CD4-positive, alpha-beta memory T cell (primary cell): ENCODE data around the gene SP3. TPM values are rescaled to one million over a fixed set of nuclear protein-coding genes. Genes with fewer than 3 reads are reported as not detected.

Experiments used
- CTCF ChIA-PET: fragments of 350-600 bp; sonication (Branson Sonifier 250); formaldehyde crosslinking; loops from one replicate; lab custom pipeline; 2021; ENCODE audit warnings: inconsistent platforms; ENCODE audit not compliant: partially characterized antibody; lab: Charles Lee
- POLR2A ChIA-PET: fragments of 350-600 bp; sonication (Branson Sonifier 250); formaldehyde crosslinking; loops from one replicate; lab custom pipeline; 2021; ENCODE audit not compliant: partially characterized antibody; lab: Charles Lee
- DNase-seq, 5 donors: peaks; one replicate each; pipeline versions ENCODE4 v3.0.0 to v3.0.0-alpha.2; 2020 to 2022; ENCODE audit warnings: mixed read lengths in 1 of 5
- H3K27ac ChIP-seq: one replicate; pipeline ENCODE4 v1.7.0; 2013; ENCODE audit warnings: low read depth, low read length
- H3K27me3 ChIP-seq: 2 replicates; pipeline ENCODE4 v1.7.0; 2013; ENCODE audit warnings: mild to moderate bottlenecking, low read length, moderate library complexity; ENCODE audit not compliant: insufficient read depth
- H3K36me3 ChIP-seq: 2 replicates; pipeline ENCODE4 v1.7.0; 2013; ENCODE audit warnings: mild to moderate bottlenecking, low read length, moderate library complexity; ENCODE audit not compliant: insufficient read depth
- H3K4me1 ChIP-seq: 2 replicates; pipeline ENCODE4 v1.7.0; 2013; ENCODE audit warnings: mild to moderate bottlenecking, low read length, moderate library complexity; ENCODE audit not compliant: insufficient read depth
- H3K4me3 ChIP-seq, 2 donors: one replicate each; pipeline ENCODE4 v1.7.0; 2013; ENCODE audit warnings: low read length in 2 of 2, mild to moderate bottlenecking in 1 of 2
- H3K9me3 ChIP-seq, 2 donors: one replicate each; pipeline ENCODE4 v1.7.0; 2013; ENCODE audit warnings: low read length in 2 of 2, control low read depth in 1 of 2; ENCODE audit not compliant: control insufficient read depth in 1 of 2
- H3K27ac Mint-ChIP-seq, 7 donors: one replicate each; pipeline ENCODE4 v1.8.0; 2020 to 2021; ENCODE audit warnings: mixed read lengths in 7 of 7, mild to moderate bottlenecking in 6 of 7, inconsistent platforms in 3 of 7, moderate library complexity in 3 of 7
- H3K27me3 Mint-ChIP-seq, 2 donors: one replicate each; pipeline ENCODE4 v1.8.0; 2020 to 2021; ENCODE audit warnings: mixed read lengths in 2 of 2
- H3K36me3 Mint-ChIP-seq, 2 donors: one replicate each; pipeline ENCODE4 v1.8.0; 2020 to 2021; ENCODE audit warnings: mixed read lengths in 2 of 2, inconsistent platforms in 1 of 2, mild to moderate bottlenecking in 1 of 2
- H3K4me1 Mint-ChIP-seq, 4 donors: one replicate each; pipeline ENCODE4 v1.8.0; 2020 to 2021; ENCODE audit warnings: mixed read lengths in 4 of 4, mild to moderate bottlenecking in 1 of 4
- H3K4me3 Mint-ChIP-seq, 8 donors: one replicate each; pipeline ENCODE4 v1.8.0; 2020 to 2021; ENCODE audit warnings: mixed read lengths in 8 of 8, mild to moderate bottlenecking in 7 of 8, moderate library complexity in 6 of 8, inconsistent platforms in 3 of 8
- H3K9me3 Mint-ChIP-seq, 8 donors: one replicate each; pipeline ENCODE4 v1.8.0; 2020 to 2021; ENCODE audit warnings: mixed read lengths in 8 of 8, mild to moderate bottlenecking in 5 of 8, inconsistent platforms in 3 of 8, moderate library complexity in 1 of 8
- intact Hi-C: fragments of 100-400 bp; cut with micrococcal nuclease; formaldehyde crosslinking; loops from one replicate; pipeline ENCODE4 v1.15.1; 2023
- polyA plus RNA-seq, 2 donors: library from polyadenylated mRNA; unstranded; fragments of 300-500 nt; fragmentation: Illumina TruSeq; gene quantifications; one replicate each; pipeline ENCODE4 v1.2.3, GENCODE V29; 2021
- total RNA-seq, 2 experiments: library from RNA; stranded (reverse); gene quantifications; one replicate each; pipeline ENCODE4 v1.2.3, GENCODE V29; 2021

SP3 gene
- total and polyA plus RNA-seq, 4 experiments from 2014 or later = 55.5 to 130 (median 100) TPM

DNA sequence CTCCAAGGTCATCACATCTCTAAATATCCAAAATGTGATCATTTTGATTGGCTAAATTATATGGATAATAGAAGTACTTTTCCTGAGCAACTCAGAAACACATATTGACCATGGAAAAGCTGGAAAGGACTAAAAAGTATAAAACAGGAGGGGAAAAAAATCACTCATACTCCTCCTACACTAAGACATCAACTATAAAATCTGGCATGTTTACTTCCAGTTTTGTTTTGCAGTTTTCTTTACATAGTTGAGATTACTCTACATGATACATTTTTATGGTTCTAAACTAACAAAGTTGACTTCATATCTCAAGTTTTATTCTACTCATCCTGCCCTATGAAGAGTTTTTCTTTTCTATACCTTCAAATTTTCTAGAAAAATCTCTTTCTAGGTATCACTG lies 46.0 kb upstream of the SP3 start:
- Mint-ChIP-seq H3K4me3 (no peak overlapping the region), H3K36me3 (no peaks in the 10 kb centered on the region), H3K4me1 (peaks cover 1 to 8% (median 4%) of the 10 kb centered on the region in 4 donors), H3K9me3 (no peaks in the 10 kb centered on the region), H3K27ac (no peak overlapping the region), H3K27me3 (peaks cover 7 to 9% of the 10 kb centered on the region in 2 donors)
- DNase-seq = no peak
- peaks cover 5% of the 10 kb centered on the region for H3K4me1 ChIP-seq
- no peaks in the 10 kb centered on the region for H3K36me3 ChIP-seq
- ChIA-PET POLR2A (no interaction called here), CTCF (interaction anchor here (1.3 to 1.6 kb wide), 2 partner anchors 15 to 41 kb away, joined by 3 read pairs; no protein-coding TSS in a partner anchor)
- no peaks in the 10 kb centered on the region for H3K9me3 ChIP-seq
- H3K27me3 ChIP-seq = peaks cover 3% of the 10 kb centered on the region
- H3K27ac ChIP-seq = no peak overlapping the region
- intact Hi-C loops = no loop called here
- no peak overlapping the region for H3K4me3 ChIP-seq

- ChIA-PET CTCF (no interaction called here), POLR2A (no interaction called here)
- H3K4me3 Mint-ChIP-seq = no peak overlapping the region
- H3K27ac Mint-ChIP-seq = no peak overlapping the region
- peaks cover 1 to 8% (median 4%) of the 10 kb centered on the region in 4 donors for H3K4me1 Mint-ChIP-seq
- intact Hi-C loops = no loop called here
- H3K4me3 ChIP-seq = no peak overlapping the region
- no peak for DNase-seq
- peaks cover 3% of the 10 kb centered on the region for H3K27me3 ChIP-seq
- no peak overlapping the region for H3K27ac ChIP-seq
- H3K9me3 ChIP-seq = no peaks in the 10 kb centered on the region
- H3K9me3 Mint-ChIP-seq = no peaks in the 10 kb centered on the region
- no peaks in the 10 kb centered on the region for H3K36me3 ChIP-seq
- H3K27me3 Mint-ChIP-seq = peaks cover 7 to 9% of the 10 kb centered on the region in 2 donors
- H3K4me1 ChIP-seq = peaks cover 5% of the 10 kb centered on the region
- H3K36me3 Mint-ChIP-seq = no peaks in the 10 kb centered on the region
Measured at GRCh38 chr2:174009488-174010223, 44.5 kb upstream of the SP3 start.

DNA sequence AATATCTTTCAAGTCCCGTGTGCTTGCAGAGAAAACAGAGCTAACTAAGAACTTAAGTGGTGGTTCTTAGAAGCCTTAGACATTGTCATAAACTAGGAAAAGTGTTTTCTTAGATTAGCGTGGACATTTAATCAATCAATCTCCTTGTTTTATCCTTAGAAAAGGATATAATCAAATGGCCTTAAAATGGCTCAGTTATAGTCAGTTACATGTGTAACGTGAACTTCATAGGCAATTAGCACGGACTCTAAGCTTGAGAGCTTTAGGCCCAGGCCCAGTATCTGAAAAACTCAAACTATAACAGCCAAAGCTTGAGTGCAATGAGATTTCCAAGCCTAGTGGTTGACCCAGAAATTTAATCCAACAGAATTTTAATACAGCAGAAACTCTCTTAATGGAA lies 43.5 kb upstream of the SP3 start:
- CTCF ChIA-PET = no interaction called here
- no peak overlapping the region for H3K27ac Mint-ChIP-seq
- Histone ChIP-seq H3K27ac (no peak overlapping the region), H3K4me3 (no peak overlapping the region), H3K4me1 (peaks cover 5% of the 10 kb centered on the region), H3K9me3 (no peaks in the 10 kb centered on the region), H3K27me3 (peaks cover 1% of the 10 kb centered on the region), H3K36me3 (no peaks in the 10 kb centered on the region)
- H3K36me3 Mint-ChIP-seq = no peaks in the 10 kb centered on the region
- DNase-seq = no peak
- intact Hi-C loops = no loop called here
- POLR2A ChIA-PET = no interaction called here
- H3K9me3 Mint-ChIP-seq = no peaks in the 10 kb centered on the region
- no peak overlapping the region for H3K4me3 Mint-ChIP-seq
- peaks cover 7 to 12% of the 10 kb centered on the region in 2 donors for H3K27me3 Mint-ChIP-seq
- H3K4me1 Mint-ChIP-seq = peaks cover 1 to 7% (median 4%) of the 10 kb centered on the region in 4 donors

DNA sequence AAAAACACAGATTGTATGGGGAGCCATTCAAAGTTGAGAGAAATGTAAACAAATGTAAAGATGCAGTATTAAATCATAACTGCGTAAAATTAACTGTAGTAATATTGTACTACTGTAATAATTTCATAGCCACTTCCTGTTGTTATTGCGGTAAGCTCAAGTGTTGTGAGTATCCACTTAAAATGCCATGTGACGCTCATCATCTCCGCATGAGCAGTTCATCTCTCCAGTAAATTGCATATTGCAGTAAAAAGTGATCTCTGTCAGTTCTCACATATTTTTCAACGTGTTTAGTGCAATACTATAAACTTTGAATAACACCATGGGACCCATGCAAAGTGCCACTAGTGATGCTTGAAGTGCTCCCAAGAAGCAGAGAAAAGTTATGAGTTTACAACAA lies 41.8 kb upstream of the SP3 start:
- no peak for DNase-seq
- POLR2A ChIA-PET = interaction anchor here (1.0 kb wide), 1 partner anchor 8 kb away, joined by 3 read pairs; no protein-coding TSS in a partner anchor
- Mint-ChIP-seq H3K4me3 (no peak overlapping the region), H3K36me3 (no peaks in the 10 kb centered on the region), H3K4me1 (peaks cover 0 to 2% (median under 1%) of the 10 kb centered on the region in 4 donors), H3K9me3 (no peaks in the 10 kb centered on the region), H3K27ac (no peak overlapping the region), H3K27me3 (peaks cover 6 to 12% of the 10 kb centered on the region in 2 donors)
- H3K27ac ChIP-seq = no peak overlapping the region
- no peaks in the 10 kb centered on the region for H3K27me3 ChIP-seq
- no peaks in the 10 kb centered on the region for H3K4me1 ChIP-seq
- H3K4me3 ChIP-seq = no peak overlapping the region
- CTCF ChIA-PET = no interaction called here
- intact Hi-C loops = no loop called here
- no peaks in the 10 kb centered on the region for H3K9me3 ChIP-seq
- no peaks in the 10 kb centered on the region for H3K36me3 ChIP-seq

GRCh38 chr2:174005801-174006419 lies 40.7 kb upstream of the SP3 start:
- Mint-ChIP-seq H3K27ac (no peak overlapping the region), H3K4me1 (no peaks in the 10 kb centered on the region), H3K9me3 (no peaks in the 10 kb centered on the region), H3K27me3 (peaks cover 6 to 12% of the 10 kb centered on the region in 2 donors), H3K36me3 (no peaks in the 10 kb centered on the region), H3K4me3 (no peak overlapping the region)
- Histone ChIP-seq H3K9me3 (no peaks in the 10 kb centered on the region), H3K27me3 (no peaks in the 10 kb centered on the region), H3K4me3 (no peak overlapping the region), H3K4me1 (no peaks in the 10 kb centered on the region), H3K36me3 (no peaks in the 10 kb centered on the region), H3K27ac (no peak overlapping the region)
- no peak for DNase-seq
- CTCF ChIA-PET = no interaction called here
- POLR2A ChIA-PET = no interaction called here
- intact Hi-C loops = no loop called here

- H3K27ac Mint-ChIP-seq = no peak overlapping the region
- intact Hi-C loops = no loop called here
Measured at GRCh38 chr2:174004905-174005605, 39.9 kb upstream of the SP3 start.

More at GRCh38 chr2:174004905-174005605, 39.9 kb upstream of the SP3 start:
- Mint-ChIP-seq H3K4me1 (no peaks in the 10 kb centered on the region), H3K36me3 (no peaks in the 10 kb centered on the region), H3K4me3 (no peak overlapping the region), H3K9me3 (no peaks in the 10 kb centered on the region), H3K27me3 (peaks cover 5 to 14% of the 10 kb centered on the region in 2 donors)
- H3K4me3 ChIP-seq = no peak overlapping the region
- POLR2A ChIA-PET = no interaction called here
- CTCF ChIA-PET = interaction anchor here (1.2 kb wide), 1 partner anchor 121 kb away, joined by 4 read pairs; no protein-coding TSS in a partner anchor
- H3K27me3 ChIP-seq = no peaks in the 10 kb centered on the region
- no peaks in the 10 kb centered on the region for H3K4me1 ChIP-seq
- no peak overlapping the region for H3K27ac ChIP-seq
- no peaks in the 10 kb centered on the region for H3K9me3 ChIP-seq
- no peak for DNase-seq
- no peaks in the 10 kb centered on the region for H3K36me3 ChIP-seq
